NCI-H82 treated with DMSO at 0.1 percent for 48 hours (cell line): ENCODE measurements around the gene NBEA.

Experiments
- DNase-seq: peaks from one replicate; lab custom pipeline; 2025; ENCODE audit not compliant: unreplicated experiment; lab: John Stamatoyannopoulos, UW

The NBEA gene

GRCh38 chr13:35162420-35162819 is 220.3 kb downstream of the NBEA start:
- DNase-seq = no peak

- DNase-seq = no peak
Measured at GRCh38 chr13:35163674-35164073, 221.6 kb downstream of the NBEA start.

- peak; percentile 86 for DNase-seq
Measured at GRCh38 chr13:35164324-35164932, 222.4 kb downstream of the NBEA start.

GRCh38 chr13:35165205-35165604 is 223.1 kb downstream of the NBEA start:
- peak; percentile 32 for DNase-seq

GRCh38 chr13:35179494-35179893 is 237.4 kb downstream of the NBEA start:
- no peak for DNase-seq

GRCh38 chr13:35179920-35180663 is 238.0 kb downstream of the NBEA start:
- DNase-seq = no peak

GRCh38 chr13:35190241-35190640 is 248.2 kb downstream of the NBEA start:
- no peak for DNase-seq

- DNase-seq = no peak
Measured at GRCh38 chr13:35191883-35192282, 249.8 kb downstream of the NBEA start.

GRCh38 chr13:35198613-35199200 is 256.6 kb downstream of the NBEA start:
- no peak for DNase-seq

- no peak for DNase-seq
Measured at GRCh38 chr13:35208587-35208986, 266.5 kb downstream of the NBEA start.

- no peak for DNase-seq
Measured at GRCh38 chr13:35210261-35210660, 268.2 kb downstream of the NBEA start.

- DNase-seq = no peak
Measured at GRCh38 chr13:35211949-35212348, 269.9 kb downstream of the NBEA start.

GRCh38 chr13:35213911-35214310 is 271.8 kb downstream of the NBEA start:
- DNase-seq = no peak

- DNase-seq = no peak
Measured at GRCh38 chr13:35216131-35216530, 274.1 kb downstream of the NBEA start.

GRCh38 chr13:35219021-35219420 is 277.0 kb downstream of the NBEA start:
- no peak for DNase-seq

- DNase-seq = no peak
Measured at GRCh38 chr13:35225159-35225558, 283.1 kb downstream of the NBEA start.

- no peak for DNase-seq
Measured at GRCh38 chr13:35225582-35225981, 283.5 kb downstream of the NBEA start.

- no peak for DNase-seq
Measured at GRCh38 chr13:35228536-35228935, 286.5 kb downstream of the NBEA start.

- no peak for DNase-seq
Measured at GRCh38 chr13:35231426-35231825, 289.4 kb downstream of the NBEA start.

- DNase-seq = no peak
Measured at GRCh38 chr13:35238274-35238673, 296.2 kb downstream of the NBEA start.

- DNase-seq = no peak
Measured at GRCh38 chr13:35252536-35253205, 310.6 kb downstream of the NBEA start.

GRCh38 chr13:35255241-35255640 is 313.2 kb downstream of the NBEA start:
- no peak for DNase-seq
